ENCODE measurements around the gene LYSET.

LYSET gene

GRCh38 chr14:93195316-93195999, 10.3 kb downstream of the LYSET start:
- Histone ChIP-seq H3K36me3 (ENCODE audit: control insufficient read depth in 5 of 5, insufficient read depth in 5 of 5, low read length in 5 of 5) (peaks cover 0 to 3% (median 0%) of the 10 kb centered on the region in 5 donors), H3K27ac (ENCODE audit: low read depth, low read length) (no peak overlapping the region), H3K4me1 (ENCODE audit: control insufficient read depth in 5 of 5, insufficient read depth in 5 of 5, low read length in 5 of 5) (no peaks in the 10 kb centered on the region), H3K27me3 (ENCODE audit: control insufficient read depth in 5 of 5, insufficient read depth in 4 of 5, low read length in 5 of 5) (no peaks in the 10 kb centered on the region), H3K4me3 (ENCODE audit: low read depth in 1 of 5, low read length in 5 of 5) (no peak overlapping the region), H3K9ac (ENCODE audit: low read length in 5 of 5) (no peak overlapping the region), H3K9me3 (ENCODE audit: control insufficient read depth in 5 of 5, low read length in 5 of 5) (no peaks in the 10 kb centered on the region)

DNA sequence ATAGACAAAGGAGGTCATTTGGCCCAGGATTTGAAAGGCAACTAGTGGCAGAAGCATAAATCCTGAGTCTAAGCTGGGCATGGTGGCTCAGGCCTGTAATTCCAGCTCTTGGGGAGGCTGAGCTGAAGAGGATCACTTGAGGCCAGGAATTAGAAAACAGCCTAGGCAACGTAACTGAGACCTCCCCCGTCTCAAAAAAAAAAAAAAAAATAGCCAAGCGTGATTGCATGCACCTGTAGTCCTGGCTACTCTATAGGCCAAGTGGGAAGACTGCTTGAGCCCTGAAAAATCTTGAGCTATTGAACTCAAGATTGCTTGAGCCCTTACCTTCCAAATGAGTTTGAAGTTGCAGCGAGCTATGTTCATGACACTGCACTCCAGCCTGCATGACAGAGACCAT, 13.9 kb downstream of the LYSET start:
- Histone ChIP-seq H3K9me3 (ENCODE audit: control insufficient read depth in 5 of 5, low read length in 5 of 5) (no peaks in the 10 kb centered on the region), H3K4me1 (ENCODE audit: control insufficient read depth in 5 of 5, insufficient read depth in 5 of 5, low read length in 5 of 5) (no peaks in the 10 kb centered on the region), H3K36me3 (ENCODE audit: control insufficient read depth in 5 of 5, insufficient read depth in 5 of 5, low read length in 5 of 5) (peaks cover 0 to 3% (median 0%) of the 10 kb centered on the region in 5 donors), H3K27ac (ENCODE audit: low read depth, low read length) (no peak overlapping the region), H3K27me3 (ENCODE audit: control insufficient read depth in 5 of 5, insufficient read depth in 4 of 5, low read length in 5 of 5) (no peaks in the 10 kb centered on the region), H3K9ac (ENCODE audit: low read length in 5 of 5) (no peak overlapping the region), H3K4me3 (ENCODE audit: low read depth in 1 of 5, low read length in 5 of 5) (no peak overlapping the region)

DNA sequence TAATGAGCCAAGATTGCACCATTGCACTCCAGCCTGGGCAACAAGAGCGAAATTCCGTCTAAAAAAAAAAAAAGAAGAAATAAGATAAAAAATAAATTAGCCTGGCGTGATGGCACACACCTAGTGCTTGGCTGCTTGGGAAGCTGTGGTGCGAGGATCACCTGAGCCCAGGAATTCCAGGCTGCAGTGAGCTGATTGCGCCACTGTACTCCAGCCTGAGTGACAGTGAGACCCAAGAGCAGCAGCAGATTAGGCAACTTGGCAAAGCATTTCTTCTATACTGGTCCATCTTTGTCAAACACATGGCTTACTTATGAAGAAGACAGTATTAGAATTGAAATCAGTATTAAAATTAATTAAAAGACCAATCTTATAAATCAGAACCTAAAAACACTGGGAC, 15.4 kb downstream of the LYSET start:
- Histone ChIP-seq H3K27me3 (ENCODE audit: control insufficient read depth in 5 of 5, insufficient read depth in 4 of 5, low read length in 5 of 5) (no peaks in the 10 kb centered on the region), H3K4me3 (ENCODE audit: low read depth in 1 of 5, low read length in 5 of 5) (no peak overlapping the region), H3K9ac (ENCODE audit: low read length in 5 of 5) (no peak overlapping the region), H3K9me3 (ENCODE audit: control insufficient read depth in 5 of 5, low read length in 5 of 5) (no peaks in the 10 kb centered on the region), H3K4me1 (ENCODE audit: control insufficient read depth in 5 of 5, insufficient read depth in 5 of 5, low read length in 5 of 5) (peaks cover 0 to under 1% (median 0%) of the 10 kb centered on the region in 5 donors), H3K27ac (ENCODE audit: low read depth, low read length) (no peak overlapping the region), H3K36me3 (ENCODE audit: control insufficient read depth in 5 of 5, insufficient read depth in 5 of 5, low read length in 5 of 5) (peaks cover 0 to 3% (median 0%) of the 10 kb centered on the region in 5 donors)

GRCh38 chr14:93201155-93201704, 16.1 kb downstream of the LYSET start:
- H3K4me1 ChIP-seq (ENCODE audit: control insufficient read depth in 5 of 5, insufficient read depth in 5 of 5, low read length in 5 of 5): peaks cover 0 to 8% (median 7%) of the 10 kb centered on the region in 5 donors
- H3K36me3 ChIP-seq (ENCODE audit: control insufficient read depth in 5 of 5, insufficient read depth in 5 of 5, low read length in 5 of 5): peaks cover 0 to 3% (median 0%) of the 10 kb centered on the region in 5 donors
- H3K27ac ChIP-seq (ENCODE audit: low read depth, low read length): no peak overlapping the region
- H3K4me3 ChIP-seq (ENCODE audit: low read depth in 1 of 5, low read length in 5 of 5): no peak overlapping the region
- H3K9ac ChIP-seq (ENCODE audit: low read length in 5 of 5): no peak overlapping the region
- no peaks in the 10 kb centered on the region for H3K27me3 ChIP-seq (ENCODE audit: control insufficient read depth in 5 of 5, insufficient read depth in 4 of 5, low read length in 5 of 5)
- no peaks in the 10 kb centered on the region for H3K9me3 ChIP-seq (ENCODE audit: control insufficient read depth in 5 of 5, low read length in 5 of 5)

- H3K9me3 ChIP-seq (ENCODE audit: control insufficient read depth in 5 of 5, low read length in 5 of 5): no peaks in the 10 kb centered on the region
- H3K27me3 ChIP-seq (ENCODE audit: control insufficient read depth in 5 of 5, insufficient read depth in 4 of 5, low read length in 5 of 5): no peaks in the 10 kb centered on the region
- peak within 1 kb of the TSS; percentile 66 to 95 (median 90) for H3K4me3 ChIP-seq (ENCODE audit: low read depth in 1 of 5, low read length in 5 of 5)
- peaks cover under 1 to 3% (median under 1%) of the 10 kb centered on the region in 5 donors for H3K36me3 ChIP-seq (ENCODE audit: control insufficient read depth in 5 of 5, insufficient read depth in 5 of 5, low read length in 5 of 5)
- H3K9ac ChIP-seq (ENCODE audit: low read length in 5 of 5): peak within 1 kb of the TSS; percentile 42 to 92 (median 90)
- peaks cover 0 to 25% (median 19%) of the 10 kb centered on the region in 5 donors for H3K4me1 ChIP-seq (ENCODE audit: control insufficient read depth in 5 of 5, insufficient read depth in 5 of 5, low read length in 5 of 5)
- H3K27ac ChIP-seq (ENCODE audit: low read depth, low read length): peak within 1 kb of the TSS; percentile 89
These were observed 21.8 kb downstream of the LYSET start, which contains the start of the genes GON7 and UBR7 for GRCh38 chr14:93206793-93207467. GON7 (minus strand) TSS chr14:93207065; CDS start chr14:93207037, 28 bp downstream. UBR7 (plus strand) TSS chr14:93207256; CDS start chr14:93207292, 36 bp downstream.

DNA sequence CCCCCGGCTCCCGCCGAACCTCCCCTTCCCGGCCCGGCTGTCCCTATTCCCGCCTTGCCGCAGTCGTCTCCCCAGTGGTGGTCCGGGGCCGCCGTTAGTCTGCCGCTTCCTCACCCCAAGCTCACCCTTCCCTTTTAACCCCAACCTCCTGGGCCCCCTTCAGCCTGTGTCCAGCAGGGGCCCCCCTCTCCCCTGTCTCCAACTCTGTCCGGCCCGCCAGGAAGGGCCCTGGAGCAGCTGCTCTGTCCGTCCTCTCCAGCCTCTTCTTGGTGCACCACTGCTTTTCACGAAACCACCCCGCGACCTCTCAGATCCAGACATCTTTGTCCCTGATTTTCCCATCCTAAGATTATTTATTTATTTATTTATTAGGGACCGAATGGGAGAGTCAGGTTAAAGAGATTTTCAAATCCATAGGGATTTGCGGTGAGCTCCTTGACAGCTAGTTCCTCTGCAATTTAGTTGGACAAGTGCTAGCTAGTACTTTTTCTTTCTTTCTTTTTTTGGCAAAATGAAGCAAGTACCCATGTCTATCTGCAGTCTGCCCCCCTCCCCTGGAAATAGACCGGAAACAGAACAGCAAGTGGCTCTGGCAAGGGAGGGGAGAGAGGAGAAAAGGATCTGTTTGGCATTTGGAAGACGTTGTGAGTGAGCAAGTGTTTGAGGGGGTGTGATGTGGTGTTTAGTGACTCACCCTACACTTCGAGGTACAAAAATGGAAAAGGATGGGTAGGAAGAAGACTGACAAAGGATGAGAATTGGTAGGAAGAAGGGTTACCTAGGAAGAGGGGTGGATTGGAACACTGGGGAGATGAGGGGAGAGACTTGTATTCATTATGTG, 22.6 kb downstream of the LYSET start:
- H3K4me1 ChIP-seq (ENCODE audit: control insufficient read depth in 5 of 5, insufficient read depth in 5 of 5, low read length in 5 of 5): peaks cover 0 to 25% (median 19%) of the 10 kb centered on the region in 5 donors
- H3K9me3 ChIP-seq (ENCODE audit: control insufficient read depth in 5 of 5, low read length in 5 of 5): no peaks in the 10 kb centered on the region

DNA sequence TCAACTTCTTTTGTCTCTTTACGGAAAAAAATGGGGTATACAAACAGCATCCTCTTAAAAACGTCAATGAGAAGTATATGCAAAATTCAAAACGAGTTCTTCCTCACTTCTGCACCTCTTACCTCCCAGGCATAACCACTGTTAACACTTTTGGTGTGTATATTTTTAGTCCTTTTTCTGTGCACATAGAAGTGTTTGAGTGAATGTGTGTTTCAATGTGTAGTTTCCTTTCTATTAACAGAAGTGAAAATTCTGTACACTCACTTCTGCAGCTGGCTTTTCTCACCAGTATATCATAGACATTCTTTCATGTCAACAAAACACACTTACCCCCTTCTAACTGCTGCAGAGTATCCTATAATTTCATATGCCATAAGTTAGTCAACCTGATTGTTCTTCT, 27.3 kb downstream of the LYSET start:
- Histone ChIP-seq H3K27me3 (ENCODE audit: control insufficient read depth in 5 of 5, insufficient read depth in 4 of 5, low read length in 5 of 5) (no peaks in the 10 kb centered on the region), H3K4me3 (ENCODE audit: low read depth in 1 of 5, low read length in 5 of 5) (no peak overlapping the region), H3K27ac (ENCODE audit: low read depth, low read length) (no peak overlapping the region), H3K36me3 (ENCODE audit: control insufficient read depth in 5 of 5, insufficient read depth in 5 of 5, low read length in 5 of 5) (peaks cover 24 to 50% (median 42%) of the 10 kb centered on the region in 5 donors), H3K9me3 (ENCODE audit: control insufficient read depth in 5 of 5, low read length in 5 of 5) (no peaks in the 10 kb centered on the region), H3K9ac (ENCODE audit: low read length in 5 of 5) (no peak overlapping the region), H3K4me1 (ENCODE audit: control insufficient read depth in 5 of 5, insufficient read depth in 5 of 5, low read length in 5 of 5) (peaks cover 0 to 13% (median 9%) of the 10 kb centered on the region in 5 donors)

More for the DNA sequence above, 22.6 kb downstream of the LYSET start:
- Histone ChIP-seq H3K9ac (ENCODE audit: low read length in 5 of 5) (peak overlapping the region; percentile 42 to 92 (median 90)), H3K36me3 (ENCODE audit: control insufficient read depth in 5 of 5, insufficient read depth in 5 of 5, low read length in 5 of 5) (peaks cover 8 to 9% (median 8%) of the 10 kb centered on the region in 5 donors), H3K27me3 (ENCODE audit: control insufficient read depth in 5 of 5, insufficient read depth in 4 of 5, low read length in 5 of 5) (no peaks in the 10 kb centered on the region), H3K27ac (ENCODE audit: low read depth, low read length) (peak overlapping the region; percentile 89), H3K4me3 (ENCODE audit: low read depth in 1 of 5, low read length in 5 of 5) (peak overlapping the region; percentile 42 to 95 (median 90))

DNA sequence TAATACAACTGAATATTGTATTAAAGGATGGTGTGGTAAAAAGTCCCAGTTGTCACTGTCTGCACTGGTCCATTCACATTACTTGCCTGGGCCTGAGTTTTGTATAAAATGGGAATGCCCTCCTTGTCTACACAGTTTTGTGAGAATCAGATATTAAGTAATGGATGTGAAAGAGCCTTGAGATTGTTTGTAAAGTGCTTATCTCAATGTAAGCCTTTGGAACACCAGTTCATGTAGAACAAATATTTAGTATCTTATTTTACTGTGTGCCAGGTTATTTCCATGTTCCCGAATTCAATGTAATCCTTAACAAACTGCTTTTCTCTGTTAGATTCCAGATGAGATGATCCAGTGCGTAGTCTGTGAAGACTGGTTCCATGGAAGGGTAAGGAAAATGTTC, 29.5 kb downstream of the LYSET start:
- Histone ChIP-seq H3K4me3 (ENCODE audit: low read depth in 1 of 5, low read length in 5 of 5) (no peak overlapping the region), H3K27ac (ENCODE audit: low read depth, low read length) (no peak overlapping the region), H3K36me3 (ENCODE audit: control insufficient read depth in 5 of 5, insufficient read depth in 5 of 5, low read length in 5 of 5) (peaks cover 28 to 60% (median 46%) of the 10 kb centered on the region in 5 donors), H3K9me3 (ENCODE audit: control insufficient read depth in 5 of 5, low read length in 5 of 5) (no peaks in the 10 kb centered on the region), H3K9ac (ENCODE audit: low read length in 5 of 5) (no peak overlapping the region), H3K27me3 (ENCODE audit: control insufficient read depth in 5 of 5, insufficient read depth in 4 of 5, low read length in 5 of 5) (no peaks in the 10 kb centered on the region), H3K4me1 (ENCODE audit: control insufficient read depth in 5 of 5, insufficient read depth in 5 of 5, low read length in 5 of 5) (no peaks in the 10 kb centered on the region)

- no peak overlapping the region for H3K4me3 ChIP-seq (ENCODE audit: low read depth in 1 of 5, low read length in 5 of 5)
- H3K9me3 ChIP-seq (ENCODE audit: control insufficient read depth in 5 of 5, low read length in 5 of 5): no peaks in the 10 kb centered on the region
- H3K27me3 ChIP-seq (ENCODE audit: control insufficient read depth in 5 of 5, insufficient read depth in 4 of 5, low read length in 5 of 5): no peaks in the 10 kb centered on the region
- H3K27ac ChIP-seq (ENCODE audit: low read depth, low read length): no peak overlapping the region
- peaks cover 20 to 72% (median 61%) of the 10 kb centered on the region in 5 donors for H3K36me3 ChIP-seq (ENCODE audit: control insufficient read depth in 5 of 5, insufficient read depth in 5 of 5, low read length in 5 of 5)
- no peak overlapping the region for H3K9ac ChIP-seq (ENCODE audit: low read length in 5 of 5)
- no peaks in the 10 kb centered on the region for H3K4me1 ChIP-seq (ENCODE audit: control insufficient read depth in 5 of 5, insufficient read depth in 5 of 5, low read length in 5 of 5)
These were observed 34.1 kb downstream of the LYSET start for GRCh38 chr14:93219103-93219726.

All from subcutaneous abdominal adipose tissue (tissue), 5 donors.